NCI-H345 (cell line): ENCODE data around the gene WDR19.

Source experiments
- DNase-seq: peaks from one replicate; lab custom pipeline; 2025; lab: John Stamatoyannopoulos, UW

The WDR19 gene

GRCh38 chr4:39303871-39304270 is 121.5 kb downstream of the WDR19 start:
- DNase-seq = no peak

- no peak for DNase-seq
Measured at GRCh38 chr4:39304651-39305050, 122.3 kb downstream of the WDR19 start.

- no peak for DNase-seq
Measured at GRCh38 chr4:39305912-39306677, 123.8 kb downstream of the WDR19 start.

GRCh38 chr4:39308611-39309010 is 126.3 kb downstream of the WDR19 start:
- DNase-seq = no peak

- no peak for DNase-seq
Measured at GRCh38 chr4:39312816-39313215, 130.5 kb downstream of the WDR19 start.

- DNase-seq = no peak
Measured at GRCh38 chr4:39319676-39320075, 137.3 kb downstream of the WDR19 start.

- DNase-seq = no peak
Measured at GRCh38 chr4:39320381-39321115, 138.2 kb downstream of the WDR19 start.

GRCh38 chr4:39323821-39324220 is 141.5 kb downstream of the WDR19 start:
- DNase-seq = no peak

GRCh38 chr4:39324446-39324845 is 142.1 kb downstream of the WDR19 start:
- DNase-seq = no peak

- no peak for DNase-seq
Measured at GRCh38 chr4:39324897-39325613, 142.7 kb downstream of the WDR19 start.

- no peak for DNase-seq
Measured at GRCh38 chr4:39326468-39326977, 144.2 kb downstream of the WDR19 start.

GRCh38 chr4:39330353-39330752 is 148.0 kb downstream of the WDR19 start:
- no peak for DNase-seq

GRCh38 chr4:39331191-39331590 is 148.9 kb downstream of the WDR19 start:
- DNase-seq = no peak
